Mononuclear cell (primary cell): ENCODE measurements around the gene PLPPR3. TPM values are rescaled to one million over a fixed set of nuclear protein-coding genes. Genes with fewer than 3 reads are reported as not detected.
"Not testable (repeated sequence)": the region's sequence is repeated elsewhere in the genome, so short reads cannot be mapped to it uniquely, and the experiment has no call there.

Experiments
- H3K27me3 ChIP-seq: 2 replicates; pipeline ENCODE4 v1.6.0; 2011; ENCODE audit warnings: low read length, control low read depth; ENCODE audit not compliant: insufficient read depth
- H3K4me1 ChIP-seq: 2 replicates; pipeline ENCODE4 v1.5.1; 2011; ENCODE audit warnings: mild to moderate bottlenecking, low read length, control low read depth; ENCODE audit not compliant: insufficient read depth
- H3K4me3 ChIP-seq: 2 replicates; pipeline ENCODE4 v1.5.1; 2011; ENCODE audit warnings: mild to moderate bottlenecking, low read length, moderate library complexity
- H3K9me3 ChIP-seq: 2 replicates; pipeline ENCODE4 v1.5.1; 2011; ENCODE audit warnings: low read depth, mild to moderate bottlenecking, control low read depth, low read length
- total RNA-seq: library from RNA; depleted of rRNA; stranded (reverse); fragments of >200 nt; gene quantifications from one replicate; pipeline ENCODE4 v1.2.3, GENCODE V29; 2012

Gene PLPPR3
- total RNA-seq, 1 donor, result not detected

- Histone ChIP-seq H3K4me1 (peaks cover 24% of the 10 kb centered on the region), H3K27me3 (peaks cover 3% of the 10 kb centered on the region), H3K4me3 (no peak overlapping the region), H3K9me3 (no peaks in the 10 kb centered on the region)
These were observed 22.8 kb upstream of the PLPPR3 start for GRCh38 chr19:844546-844971.

GRCh38 chr19:843836-844545 lies 22.2 kb upstream of the PLPPR3 start:
- Histone ChIP-seq H3K27me3 (peaks cover 3% of the 10 kb centered on the region), H3K4me3 (no peak overlapping the region), H3K4me1 (peaks cover 28% of the 10 kb centered on the region), H3K9me3 (no peaks in the 10 kb centered on the region)

GRCh38 chr19:843180-843835 lies 21.6 kb upstream of the PLPPR3 start:
- Histone ChIP-seq H3K4me1 (peaks cover 32% of the 10 kb centered on the region), H3K4me3 (no peak overlapping the region), H3K9me3 (no peaks in the 10 kb centered on the region), H3K27me3 (peaks cover 3% of the 10 kb centered on the region)

- not testable (repeated sequence) for H3K27me3 ChIP-seq, H3K4me3 ChIP-seq, H3K9me3 ChIP-seq
- H3K4me1 ChIP-seq, result peaks cover 30% of the 10 kb centered on the region
These were observed 21.0 kb upstream of the PLPPR3 start for GRCh38 chr19:842802-843179.

- Histone ChIP-seq H3K9me3 (no peaks in the 10 kb centered on the region), H3K4me1 (peaks cover 34% of the 10 kb centered on the region), H3K27me3 (peaks cover 3% of the 10 kb centered on the region), H3K4me3 (no peak within 1 kb of the TSS)
These were observed 18.9 kb upstream of the PLPPR3 start, which contains the start of gene PRTN3 for GRCh38 chr19:840519-841206. TSS of gene PRTN3 (plus strand) at chr19:840999. CDS start at chr19:841009, 10 bp downstream.

- peaks cover 17% of the 10 kb centered on the region for H3K4me1 ChIP-seq
- H3K27me3 ChIP-seq, result no peaks in the 10 kb centered on the region
- H3K4me3 ChIP-seq, result no peak overlapping the region
- H3K9me3 ChIP-seq, result no peaks in the 10 kb centered on the region
These were observed 13.6 kb upstream of the PLPPR3 start for GRCh38 chr19:835210-835810.

GRCh38 chr19:834216-834615 lies 12.5 kb upstream of the PLPPR3 start:
- Histone ChIP-seq H3K4me3 (no peak overlapping the region), H3K9me3 (no peaks in the 10 kb centered on the region), H3K27me3 (no peaks in the 10 kb centered on the region), H3K4me1 (peaks cover 13% of the 10 kb centered on the region)

GRCh38 chr19:831407-832369 lies 9.9 kb upstream of the PLPPR3 start:
- peaks cover 14% of the 10 kb centered on the region for H3K4me1 ChIP-seq
- no peaks in the 10 kb centered on the region for H3K27me3 ChIP-seq
- H3K4me3 ChIP-seq, result no peak overlapping the region
- H3K9me3 ChIP-seq, result no peaks in the 10 kb centered on the region

- H3K4me1 ChIP-seq, result peaks cover 28% of the 10 kb centered on the region
- no peak overlapping the region for H3K4me3 ChIP-seq
- no peaks in the 10 kb centered on the region for H3K27me3 ChIP-seq
- H3K9me3 ChIP-seq, result no peaks in the 10 kb centered on the region
These were observed 7.5 kb upstream of the PLPPR3 start for GRCh38 chr19:829129-829758.

- Histone ChIP-seq H3K4me1 (peaks cover 40% of the 10 kb centered on the region), H3K27me3 (no peaks in the 10 kb centered on the region), H3K4me3 (no peak within 1 kb of the TSS), H3K9me3 (no peaks in the 10 kb centered on the region)
These were observed 6.1 kb upstream of the PLPPR3 start, which contains the start of gene AZU1 for GRCh38 chr19:827710-828321. TSS of gene AZU1 (plus strand) at chr19:827837. CDS start at chr19:827847, 10 bp downstream.

- Histone ChIP-seq H3K9me3 (no peaks in the 10 kb centered on the region), H3K27me3 (no peaks in the 10 kb centered on the region)
These were observed 5.6 kb upstream of the PLPPR3 start for GRCh38 chr19:827314-827709.

GRCh38 chr19:825897-826644 lies 4.3 kb upstream of the PLPPR3 start:
- Histone ChIP-seq H3K4me3 (no peak overlapping the region), H3K27me3 (no peaks in the 10 kb centered on the region), H3K9me3 (no peaks in the 10 kb centered on the region), H3K4me1 (peaks cover 43% of the 10 kb centered on the region)

More at GRCh38 chr19:827314-827709, 5.6 kb upstream of the PLPPR3 start:
- Histone ChIP-seq H3K4me1 (peaks cover 43% of the 10 kb centered on the region), H3K4me3 (no peak overlapping the region)

GRCh38 chr19:824885-825284 lies 3.1 kb upstream of the PLPPR3 start:
- Histone ChIP-seq H3K4me3 (no peak overlapping the region), H3K27me3 (no peaks in the 10 kb centered on the region), H3K9me3 (no peaks in the 10 kb centered on the region), H3K4me1 (peaks cover 43% of the 10 kb centered on the region)
